GM19193 (cell line): Measurements from ENCODE around the gene TFAP2A.
A peak's percentile ranks its signal among the peaks of the same experiment; 100 is the strongest.

ENCODE experiments used
- POLR2A ChIP-seq: IDR thresholded peaks from 4 replicates; pipeline ENCODE4 v1.6.1; 2011; ENCODE audit not compliant: insufficient read depth, insufficient read length; ENCODE audit errors: extremely low read depth

TFAP2A gene

GRCh38 chr6:10411131-10411970 is 3.5 kb downstream of the TFAP2A start:
- no peak for TF ChIP-seq POLR2A

- TF ChIP-seq POLR2A = no peak
Measured at GRCh38 chr6:10410207-10411050, 4.4 kb downstream of the TFAP2A start.

- no peak for TF ChIP-seq POLR2A
Measured at GRCh38 chr6:10409731-10410206, 5.1 kb downstream of the TFAP2A start.

- TF ChIP-seq POLR2A = no peak
Measured at GRCh38 chr6:10409233-10409721, 5.6 kb downstream of the TFAP2A start.

- no peak for TF ChIP-seq POLR2A
Measured at GRCh38 chr6:10408457-10408856, 6.4 kb downstream of the TFAP2A start.

- TF ChIP-seq POLR2A = no peak
Measured at GRCh38 chr6:10407674-10408054, 7.2 kb downstream of the TFAP2A start.

GRCh38 chr6:10407018-10407673 is 7.7 kb downstream of the TFAP2A start:
- TF ChIP-seq POLR2A = no peak

- TF ChIP-seq POLR2A = no peak
Measured at GRCh38 chr6:10406556-10406955, 8.3 kb downstream of the TFAP2A start.

- no peak for TF ChIP-seq POLR2A
Measured at GRCh38 chr6:10405513-10405900, 9.4 kb downstream of the TFAP2A start.

GRCh38 chr6:10404799-10405512 is 9.9 kb downstream of the TFAP2A start:
- TF ChIP-seq POLR2A = no peak

GRCh38 chr6:10404107-10404798 is 10.6 kb downstream of the TFAP2A start:
- TF ChIP-seq POLR2A = peak; percentile 35

GRCh38 chr6:10403385-10404106 is 11.3 kb downstream of the TFAP2A start:
- TF ChIP-seq POLR2A = no peak

- TF ChIP-seq POLR2A = no peak
Measured at GRCh38 chr6:10402648-10403311, 12.1 kb downstream of the TFAP2A start.
